Endodermal cell (in vitro differentiated cells): ENCODE data around the gene NPW. TPM values are rescaled to one million over a fixed set of nuclear protein-coding genes. Genes with fewer than 3 reads are reported as not detected.

Source experiments
- DNase-seq: peaks from one replicate; pipeline ENCODE4 v3.0.0-alpha.2; 2017
- H3K27ac ChIP-seq: 2 replicates; pipeline ENCODE4 v1.5.1; 2013; ENCODE audit warnings: mild to moderate bottlenecking, low read depth, low read length, moderate library complexity
- H3K27me3 ChIP-seq: 2 replicates; pipeline ENCODE4 v1.6.1; 2013; ENCODE audit warnings: mild to moderate bottlenecking, low read length, moderate library complexity; ENCODE audit not compliant: insufficient read depth, control insufficient read depth, poor library complexity, severe bottlenecking
- H3K36me3 ChIP-seq: 2 replicates; pipeline ENCODE4 v1.7.0; 2013; ENCODE audit warnings: mild to moderate bottlenecking, low read length, moderate library complexity; ENCODE audit not compliant: control insufficient read depth, insufficient read depth
- H3K4me1 ChIP-seq: one replicate; pipeline ENCODE4 v1.7.0; 2013; ENCODE audit warnings: low read length; ENCODE audit not compliant: control insufficient read depth, insufficient read depth
- H3K4me3 ChIP-seq: 2 replicates; pipeline ENCODE4 v1.5.1; 2013; ENCODE audit warnings: mild to moderate bottlenecking, low read length, moderate library complexity
- H3K9ac ChIP-seq: 2 replicates; pipeline ENCODE4 v1.6.1; 2013; ENCODE audit warnings: mild to moderate bottlenecking, low read length, moderate library complexity; ENCODE audit not compliant: poor library complexity, severe bottlenecking; ENCODE audit errors: extremely low read depth
- H3K9me3 ChIP-seq: 2 replicates; pipeline ENCODE4 v1.6.1; 2013; ENCODE audit warnings: mild to moderate bottlenecking, low read length, moderate library complexity; ENCODE audit not compliant: control insufficient read depth
- H3K27ac Mint-ChIP-seq: 2 replicates; pipeline ENCODE4 v1.8.0; 2020; ENCODE audit warnings: mixed read lengths
- H3K27me3 Mint-ChIP-seq: 2 replicates; pipeline ENCODE4 v1.8.0; 2021; ENCODE audit warnings: mild to moderate bottlenecking, mixed read lengths; ENCODE audit not compliant: insufficient read depth
- H3K36me3 Mint-ChIP-seq: 2 replicates; pipeline ENCODE4 v1.8.0; 2020; ENCODE audit warnings: low read depth, mixed read lengths
- H3K4me1 Mint-ChIP-seq: 2 replicates; pipeline ENCODE4 v1.8.0; 2020; ENCODE audit warnings: mixed read lengths
- H3K4me3 Mint-ChIP-seq: 2 replicates; pipeline ENCODE4 v1.8.0; 2020; ENCODE audit warnings: mild to moderate bottlenecking, moderate library complexity, mixed read lengths
- H3K9me3 Mint-ChIP-seq: 2 replicates; pipeline ENCODE4 v1.8.0; 2020; ENCODE audit warnings: mild to moderate bottlenecking, mixed read lengths
- CTCF ChIP-seq: fragments of 200-600 bp; sonication (generic); conservative IDR thresholded peaks from 2 replicates; pipeline ENCODE4 v1.5.0; 2021; ENCODE audit warnings: antibody characterized with exemption, mild to moderate bottlenecking
- WGBS, 2 experiments: methylation state at CpG; one replicate each; pipeline versions ENCODE4 v1.1.5 to v1.1.7; 2013; ENCODE audit warnings: missing lambda C conversion rate in 2 of 2, mixed read lengths in 1 of 2; ENCODE audit not compliant: insufficient coverage in 1 of 2, insufficient read length in 1 of 2; 5-methylcytosine and 5-hydroxymethylcytosine counted together
- total RNA-seq, 2 donors: library from RNA; stranded (reverse); fragmentation: NEBNext Ultra II Directional in 1 of 2; extraction: Animal tissue kit (Norgen Biotek cat#: 25700) in 1 of 2; gene quantifications; 2 replicates in 1 of 2; 3 replicates in 1 of 2; pipeline ENCODE4 v1.2.1, GENCODE V29; 2021

NPW gene
- total RNA-seq, 2 donors from 2014 or later = 1.2 to 1.9 TPM

GRCh38 chr16:1993731-1994131 is 25.9 kb upstream of the NPW start:
- Mint-ChIP-seq H3K4me1 (peaks cover 1% of the 10 kb centered on the region), H3K36me3 (peaks cover 13% of the 10 kb centered on the region), H3K27ac (no peak overlapping the region), H3K27me3 (peaks cover 34% of the 10 kb centered on the region), H3K4me3 (no peak overlapping the region), H3K9me3 (no peaks in the 10 kb centered on the region)
- no peak overlapping the region for H3K4me3 ChIP-seq
- peaks cover 25% of the 10 kb centered on the region for H3K27me3 ChIP-seq
- H3K36me3 ChIP-seq = peaks cover 7% of the 10 kb centered on the region
- H3K9me3 ChIP-seq = no peaks in the 10 kb centered on the region
- WGBS, 2 experiments = 79 to 80% methylated on average over 2 of the region's 2 CpGs
- H3K9ac ChIP-seq = no peak overlapping the region
- DNase-seq = no peak
- peaks cover 3% of the 10 kb centered on the region for H3K4me1 ChIP-seq
- no peak for TF ChIP-seq CTCF
- no peak overlapping the region for H3K27ac ChIP-seq

- Mint-ChIP-seq H3K27ac (no peak overlapping the region), H3K9me3 (no peaks in the 10 kb centered on the region), H3K27me3 (peaks cover 8% of the 10 kb centered on the region), H3K4me1 (no peaks in the 10 kb centered on the region), H3K36me3 (peaks cover 30% of the 10 kb centered on the region), H3K4me3 (no peak overlapping the region)
- Histone ChIP-seq H3K4me1 (no peaks in the 10 kb centered on the region), H3K36me3 (peaks cover 27% of the 10 kb centered on the region), H3K4me3 (no peak overlapping the region), H3K27ac (no peak overlapping the region), H3K9me3 (no peaks in the 10 kb centered on the region), H3K9ac (no peak overlapping the region), H3K27me3 (no peaks in the 10 kb centered on the region)
- TF ChIP-seq CTCF = no peak
- WGBS, 2 experiments = 95 to 98% methylated on average over 19 to 26 of the region's 26 CpGs
- DNase-seq = no peak
These were observed 21.9 kb upstream of the NPW start for GRCh38 chr16:1997494-1998359.

GRCh38 chr16:1998360-1998835 is 21.2 kb upstream of the NPW start:
- WGBS, 2 experiments = 96 to 98% methylated on average over 20 to 27 of the region's 27 CpGs
- Mint-ChIP-seq H3K27ac (no peak overlapping the region), H3K4me1 (no peaks in the 10 kb centered on the region), H3K9me3 (no peaks in the 10 kb centered on the region), H3K4me3 (no peak overlapping the region), H3K27me3 (peaks cover 4% of the 10 kb centered on the region), H3K36me3 (peaks cover 30% of the 10 kb centered on the region)
- Histone ChIP-seq H3K27ac (no peak overlapping the region), H3K4me3 (no peak overlapping the region), H3K4me1 (no peaks in the 10 kb centered on the region), H3K9ac (no peak overlapping the region), H3K36me3 (peaks cover 34% of the 10 kb centered on the region), H3K9me3 (no peaks in the 10 kb centered on the region), H3K27me3 (no peaks in the 10 kb centered on the region)
- TF ChIP-seq CTCF = no peak
- DNase-seq = no peak
